Hepatocyte (in vitro differentiated cells): ENCODE results near the gene JUND.

Source experiments
- CTCF ChIP-seq: fragments of 200-600 bp; sonication (generic); IDR thresholded peaks from 2 replicates; pipeline ENCODE4 v1.5.1; 2016; ENCODE audit warnings: antibody characterized with exemption, mild to moderate bottlenecking; ENCODE audit not compliant: poor library complexity
- EZH2 ChIP-seq: fragments of 200-600 bp; sonication (generic); IDR thresholded peaks from 2 replicates; pipeline ENCODE4 v1.6.1; 2016; ENCODE audit warnings: antibody characterized with exemption, mild to moderate bottlenecking, borderline replicate concordance
- EZH2phosphoT487 ChIP-seq: fragments of 200-600 bp; sonication (generic); IDR thresholded peaks from one replicate; pipeline ENCODE4 v1.6.1; 2018; ENCODE audit warnings: antibody characterized with exemption, mild to moderate bottlenecking, low read depth, moderate library complexity; ENCODE audit not compliant: unreplicated experiment, severe bottlenecking

GRCh38 chr19:18308051-18308947, 26.9 kb upstream of the JUND start:
- no peak for TF ChIP-seq CTCF
- no peak for TF ChIP-seq EZH2
- TF ChIP-seq EZH2phosphoT487, result no peak
